GM12892 (cell line): ENCODE measurements around the gene TMEM82.

Experiments
- POLR2AphosphoS5 ChIP-seq: IDR thresholded peaks from 2 replicates; pipeline ENCODE4 v1.6.1; 2011; ENCODE audit warnings: low read depth, low read length, control low read depth
- TAF1 ChIP-seq: IDR thresholded peaks from 2 replicates; pipeline ENCODE4 v1.6.1; 2011; ENCODE audit warnings: low read depth, mild to moderate bottlenecking, control low read depth, low read length, borderline replicate concordance

DNA sequence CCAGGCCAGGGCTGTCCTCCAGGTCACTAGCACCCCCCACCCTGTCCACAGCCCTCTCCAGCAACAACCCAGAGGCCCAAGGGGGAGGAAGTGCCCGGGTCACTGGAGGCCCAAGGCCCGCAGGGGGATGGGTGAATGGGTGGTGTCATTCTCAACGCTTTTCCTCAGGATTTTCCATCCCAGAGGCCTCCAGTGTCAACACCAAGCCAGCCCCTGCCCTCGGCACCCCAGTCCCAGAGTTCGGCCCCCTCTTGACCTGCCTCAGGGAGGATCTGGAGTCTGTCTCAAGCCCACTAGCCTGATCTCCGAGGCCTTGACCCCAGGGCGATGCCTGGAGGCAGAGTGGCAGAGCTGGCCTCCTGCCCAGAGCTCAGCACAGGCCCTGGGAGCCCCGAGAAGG is 5.1 kb downstream of the TMEM82 start:
- no peak for TF ChIP-seq TAF1
- TF ChIP-seq POLR2AphosphoS5, result no peak
